Measurements from ENCODE around the gene PPP2R5C.
"Not testable (repeated sequence)": the region's sequence is repeated elsewhere in the genome, so short reads cannot be mapped to it uniquely, and the experiment has no call there.

PPP2R5C gene

DNA sequence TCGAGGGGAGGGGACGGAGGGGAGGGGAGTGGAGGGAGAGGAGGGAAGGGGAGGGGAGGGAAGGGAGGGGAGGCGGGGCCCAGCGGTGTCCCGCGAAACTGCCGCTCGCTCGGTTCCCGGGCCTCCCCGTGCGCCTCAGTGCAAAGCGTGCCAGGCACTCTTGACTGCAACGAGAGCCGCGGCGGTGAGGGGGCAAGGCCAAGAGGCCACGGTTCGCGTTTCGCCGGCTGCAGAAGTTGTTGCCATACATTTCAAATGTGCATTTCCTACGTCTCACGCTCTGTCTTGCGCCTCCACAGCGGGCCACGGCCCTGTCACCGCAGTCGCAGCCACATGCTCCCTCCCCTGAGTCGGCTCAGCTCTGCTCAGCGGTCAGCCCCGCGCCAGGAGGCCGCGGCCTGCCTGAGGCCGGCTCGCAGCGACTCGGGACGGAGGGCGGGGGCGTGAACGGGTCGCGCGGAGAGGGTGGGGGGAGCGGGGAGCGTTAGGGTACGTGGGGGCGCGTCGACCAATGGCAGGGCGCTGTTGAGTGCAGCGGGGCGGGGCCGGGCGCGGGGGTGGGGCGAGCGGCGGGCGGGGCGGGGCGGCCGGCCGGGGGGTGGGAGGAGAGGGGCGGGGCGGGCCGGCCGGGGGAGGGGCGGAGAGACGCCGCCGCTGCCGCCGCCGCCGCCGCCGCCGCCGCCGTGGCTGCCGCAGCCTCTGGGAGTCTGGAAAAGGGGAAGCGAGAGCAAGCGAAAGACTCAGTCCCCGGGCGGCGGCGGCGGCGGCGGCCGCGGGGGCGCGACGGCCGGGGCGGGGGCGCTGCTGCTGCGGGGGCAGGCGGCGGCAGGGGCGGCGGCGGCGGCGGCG lies at the start of gene PPP2R5C:
TSS of gene PPP2R5C (plus strand) at position 678 of the 849 bp plus-strand sequence. CDS start 185 bp downstream, outside the sequence.
- peak in 55 of 56 donors; percentile 54 to 94 (median 84) for DNase-seq

GRCh38 chr14:101711857-101712233 lies 49.7 kb upstream of the PPP2R5C start:
- DNase-seq: not testable (repeated sequence)

DNA sequence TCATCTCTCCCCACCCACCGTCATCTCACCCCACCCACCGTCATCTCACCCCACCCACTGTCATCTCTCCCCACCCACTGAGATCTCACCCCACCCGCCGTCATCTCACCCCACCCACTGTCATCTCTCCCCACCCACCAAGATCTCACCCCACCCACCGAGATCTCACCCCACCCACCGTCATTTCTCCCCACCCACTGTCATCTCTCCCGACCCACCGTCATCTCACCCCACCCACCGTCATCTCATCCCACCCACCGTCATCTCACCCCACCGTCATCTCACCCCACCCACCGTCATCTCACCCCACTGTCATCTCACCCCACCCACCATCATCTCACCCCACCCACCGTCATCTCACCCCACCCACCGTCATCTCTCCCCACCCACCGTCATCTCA lies 49.2 kb upstream of the PPP2R5C start:
- DNase-seq: not testable (repeated sequence)

DNA sequence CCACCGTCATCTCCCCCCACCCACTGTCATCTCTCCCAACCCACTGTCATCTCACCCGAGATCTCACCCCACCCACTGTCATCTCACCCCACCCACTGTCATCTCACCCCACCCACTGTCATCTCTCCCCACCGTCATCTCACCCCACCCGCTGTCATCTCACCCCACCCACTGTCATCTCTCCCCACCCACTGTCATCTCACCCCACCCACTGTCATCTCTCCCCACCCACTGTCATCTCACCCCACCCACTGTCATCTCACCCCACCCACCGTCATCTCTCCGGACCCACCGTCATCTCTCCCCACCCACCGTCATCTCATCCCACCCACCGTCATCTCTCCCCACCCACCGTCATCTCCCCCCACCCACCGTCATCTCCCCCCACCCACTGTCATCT lies 48.4 kb upstream of the PPP2R5C start:
- not testable (repeated sequence) for DNase-seq

- no peak for DNase-seq
Measured at GRCh38 chr14:101713621-101714349, 47.7 kb upstream of the PPP2R5C start.

GRCh38 chr14:101714394-101714793 lies 47.1 kb upstream of the PPP2R5C start:
- no peak for DNase-seq

- DNase-seq: no peak
Measured at GRCh38 chr14:101715210-101716076, 46.1 kb upstream of the PPP2R5C start.

DNA sequence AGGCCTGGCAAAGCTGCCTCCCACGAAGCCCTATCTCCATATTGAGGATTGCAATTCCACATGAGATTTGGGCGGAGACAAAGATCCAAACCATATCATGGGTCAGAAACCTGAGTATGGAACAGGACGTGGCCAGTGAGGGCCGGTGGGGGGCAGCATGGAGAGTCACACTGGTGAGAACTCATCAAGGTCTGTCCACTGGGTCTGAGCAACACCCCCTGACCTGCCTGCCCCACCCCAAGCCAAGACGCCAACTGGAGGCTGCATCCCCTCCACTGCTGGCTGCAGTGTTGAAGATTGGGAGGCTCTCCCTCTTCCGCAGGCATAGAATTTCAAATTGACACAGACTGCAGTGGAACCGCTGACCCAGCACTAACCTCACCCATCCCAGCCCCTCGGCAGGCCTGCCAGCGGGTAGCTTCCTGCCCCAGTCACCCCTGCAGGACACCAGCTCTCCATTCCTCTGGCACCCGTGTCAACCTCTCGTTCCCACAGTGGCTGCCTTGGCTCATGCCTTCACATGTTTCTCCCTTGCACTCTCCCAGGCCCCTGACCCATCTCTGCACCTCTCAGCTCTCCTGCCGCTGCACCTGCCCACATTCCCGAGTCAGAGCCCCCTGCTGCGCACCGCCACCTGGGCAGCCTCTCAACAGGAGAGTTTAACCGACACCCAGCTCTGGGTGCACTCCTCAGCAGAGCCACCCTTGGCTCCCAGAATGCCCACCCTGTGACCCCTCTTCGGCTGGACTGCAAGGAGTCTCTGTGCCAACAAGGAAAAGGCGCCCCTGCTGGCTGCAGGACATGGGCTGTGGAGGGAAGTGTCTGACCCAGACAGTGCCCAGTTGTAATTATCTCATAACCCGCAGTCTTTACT lies 45.2 kb upstream of the PPP2R5C start:
- no peak for DNase-seq

GRCh38 chr14:101716956-101717662 lies 44.4 kb upstream of the PPP2R5C start:
- no peak for DNase-seq

- no peak for DNase-seq
Measured at GRCh38 chr14:101717663-101718490, 43.6 kb upstream of the PPP2R5C start.

DNA sequence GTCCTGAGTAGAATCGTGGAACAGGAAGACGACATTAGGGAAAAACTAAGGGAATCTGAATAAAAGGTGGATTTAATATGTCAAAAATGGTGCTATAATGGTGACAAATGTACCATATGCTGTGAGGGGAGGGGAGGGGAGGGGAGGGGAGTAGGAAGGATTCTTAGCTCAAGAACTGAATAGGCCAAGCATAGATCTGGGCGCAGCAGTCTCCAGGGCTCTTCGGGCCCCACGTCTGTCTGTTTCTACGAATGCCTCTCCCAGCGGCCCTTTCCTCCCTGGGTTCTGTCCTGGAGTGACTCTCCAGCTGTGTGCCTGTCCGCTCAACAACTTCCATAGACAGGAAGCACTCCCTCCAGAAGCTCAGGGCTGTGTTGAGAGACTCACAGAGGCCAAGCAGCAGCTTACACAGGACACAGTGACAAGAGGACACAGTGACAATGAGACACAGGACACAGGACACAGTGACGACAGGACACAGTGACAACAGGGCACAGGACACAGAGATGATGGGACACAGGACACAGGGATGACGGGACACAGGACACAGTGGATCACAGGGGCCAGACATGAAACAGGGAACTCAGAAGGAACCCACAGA lies 42.4 kb upstream of the PPP2R5C start:
- no peak for DNase-seq

DNA sequence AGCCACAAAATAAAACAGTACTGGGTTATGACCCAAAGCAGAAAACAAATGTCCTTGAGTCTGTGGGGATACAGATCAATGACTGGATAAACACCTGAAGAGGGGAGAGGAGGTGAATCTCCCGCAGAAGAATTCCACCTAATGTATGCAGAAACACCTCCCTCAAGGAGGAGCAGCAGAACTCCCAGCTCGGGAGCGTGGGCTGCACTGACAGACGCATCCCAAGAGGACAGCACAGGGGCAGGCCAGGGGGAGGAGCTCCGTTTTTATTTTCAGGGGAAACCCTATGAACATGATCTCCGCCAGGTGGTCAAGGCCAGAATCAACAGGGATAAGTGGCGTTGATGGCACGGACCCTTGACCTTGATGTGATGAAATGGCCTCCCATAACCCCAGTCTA lies 41.8 kb upstream of the PPP2R5C start:
- peak in 12 of 56 donors; percentile 10 to 53 (median 28) for DNase-seq

DNA sequence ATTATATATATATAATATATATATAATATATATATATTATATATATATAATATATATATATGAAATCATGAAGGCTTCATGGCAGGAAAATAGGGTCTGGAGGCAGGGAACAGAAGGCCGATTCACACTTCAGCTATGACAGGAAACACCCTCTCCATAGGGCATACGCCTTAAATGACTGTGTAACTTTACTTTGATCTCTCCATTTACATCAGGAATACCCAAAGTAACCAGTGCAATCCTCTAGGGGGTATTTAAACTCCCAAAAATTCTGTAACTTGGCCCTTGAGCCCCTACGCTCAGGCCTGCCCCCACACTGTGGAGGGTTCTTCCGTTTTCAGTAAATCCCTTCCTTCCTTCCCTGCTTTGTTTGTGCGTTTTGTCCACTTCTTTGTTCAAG lies 40.4 kb upstream of the PPP2R5C start:
- DNase-seq: no peak

DNA sequence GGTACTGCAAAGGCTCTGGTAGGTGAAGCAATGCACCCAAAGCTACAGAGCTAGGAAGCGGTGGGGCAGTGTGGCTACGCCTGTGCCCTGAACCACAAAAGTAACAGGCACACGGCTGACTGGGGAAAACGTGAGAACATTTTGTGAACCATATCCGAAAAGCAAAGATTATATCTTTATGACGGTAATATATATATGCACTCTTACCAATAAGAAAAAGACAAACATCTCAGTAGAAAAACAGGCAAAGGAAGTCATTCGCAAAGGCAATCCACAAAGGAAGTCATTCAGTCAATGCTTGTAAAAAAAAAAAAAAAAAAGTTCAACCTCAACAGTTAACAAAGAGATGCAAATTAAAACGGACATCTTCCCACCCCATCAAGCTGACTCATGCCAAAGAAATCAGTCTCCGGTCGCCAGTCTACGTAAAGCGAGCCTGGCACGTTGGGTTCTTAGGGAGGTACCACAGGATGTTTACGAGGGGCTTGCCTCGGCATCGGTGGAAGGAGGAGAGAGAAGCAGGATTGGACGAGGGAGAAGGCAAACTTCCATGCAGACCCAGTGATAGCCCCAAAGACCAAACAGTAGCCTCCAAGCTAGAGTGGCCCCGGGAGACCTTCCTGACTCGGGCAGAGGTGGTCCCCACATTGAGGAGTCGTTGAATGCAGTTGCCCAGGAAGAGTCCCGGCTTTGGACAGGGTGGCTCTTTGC lies 39.4 kb upstream of the PPP2R5C start:
- DNase-seq: no peak

GRCh38 chr14:101723061-101723595 lies 38.4 kb upstream of the PPP2R5C start:
- DNase-seq: no peak

DNA sequence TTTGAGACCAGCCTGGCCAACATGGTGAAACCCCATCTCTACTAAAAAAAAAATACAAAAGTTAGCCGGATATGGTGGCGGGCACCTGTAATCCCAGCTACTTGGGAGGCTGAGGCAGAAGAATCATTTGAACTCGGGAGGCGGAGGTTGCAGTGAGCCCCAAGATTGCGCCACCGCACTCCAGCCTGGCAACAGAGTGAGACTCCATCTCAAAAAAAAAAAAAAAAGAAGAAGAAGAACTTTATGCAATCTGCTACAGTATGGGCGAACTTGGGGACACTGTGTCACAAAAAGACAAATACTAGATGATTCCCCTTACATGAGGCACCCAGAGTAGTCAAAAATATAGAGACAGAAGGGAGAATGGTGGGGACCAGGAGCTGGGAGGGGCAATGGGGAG lies 35.9 kb upstream of the PPP2R5C start:
- not testable (repeated sequence) for DNase-seq

DNA sequence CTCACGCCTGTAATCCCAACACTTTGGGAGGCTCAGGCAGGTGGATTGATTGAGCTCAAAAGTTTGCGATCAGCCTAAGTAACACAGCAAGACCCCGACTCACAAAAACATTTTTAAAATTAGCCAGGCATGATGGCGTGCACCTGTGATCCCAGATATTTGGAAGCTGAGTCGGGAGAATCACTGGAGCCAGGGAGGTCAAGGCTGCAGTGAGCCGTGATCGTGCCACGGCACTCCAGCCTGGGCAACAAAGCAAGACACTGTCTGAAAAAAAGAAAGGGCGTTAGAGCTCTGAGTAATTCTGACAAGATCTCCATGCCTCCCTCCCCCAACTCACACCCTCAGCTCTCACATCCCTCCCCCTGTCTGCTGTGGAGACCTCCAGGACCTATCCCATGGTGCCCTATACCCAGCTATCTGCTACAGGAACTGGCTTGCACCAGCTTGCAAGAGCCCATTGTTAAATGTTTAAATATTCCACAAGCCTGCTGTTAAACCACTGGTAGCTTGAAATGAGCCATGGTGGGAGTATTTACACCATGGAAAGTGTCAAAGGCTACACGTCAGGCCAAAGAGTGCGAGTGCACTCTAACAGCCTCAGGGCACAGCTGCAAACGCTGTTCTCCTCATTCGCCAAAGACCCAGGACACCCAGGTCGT lies 35.1 kb upstream of the PPP2R5C start:
- no peak for DNase-seq

Data from nucleus accumbens (tissue), 56 donors.